ENCODE data around the gene ARSB. TPM values are rescaled to one million over a fixed set of nuclear protein-coding genes. Genes with fewer than 3 reads are reported as not detected.

The ARSB gene
- total and polyA plus RNA-seq, 2 experiments from 2014 or later: 16.0 to 25.5 TPM

DNA sequence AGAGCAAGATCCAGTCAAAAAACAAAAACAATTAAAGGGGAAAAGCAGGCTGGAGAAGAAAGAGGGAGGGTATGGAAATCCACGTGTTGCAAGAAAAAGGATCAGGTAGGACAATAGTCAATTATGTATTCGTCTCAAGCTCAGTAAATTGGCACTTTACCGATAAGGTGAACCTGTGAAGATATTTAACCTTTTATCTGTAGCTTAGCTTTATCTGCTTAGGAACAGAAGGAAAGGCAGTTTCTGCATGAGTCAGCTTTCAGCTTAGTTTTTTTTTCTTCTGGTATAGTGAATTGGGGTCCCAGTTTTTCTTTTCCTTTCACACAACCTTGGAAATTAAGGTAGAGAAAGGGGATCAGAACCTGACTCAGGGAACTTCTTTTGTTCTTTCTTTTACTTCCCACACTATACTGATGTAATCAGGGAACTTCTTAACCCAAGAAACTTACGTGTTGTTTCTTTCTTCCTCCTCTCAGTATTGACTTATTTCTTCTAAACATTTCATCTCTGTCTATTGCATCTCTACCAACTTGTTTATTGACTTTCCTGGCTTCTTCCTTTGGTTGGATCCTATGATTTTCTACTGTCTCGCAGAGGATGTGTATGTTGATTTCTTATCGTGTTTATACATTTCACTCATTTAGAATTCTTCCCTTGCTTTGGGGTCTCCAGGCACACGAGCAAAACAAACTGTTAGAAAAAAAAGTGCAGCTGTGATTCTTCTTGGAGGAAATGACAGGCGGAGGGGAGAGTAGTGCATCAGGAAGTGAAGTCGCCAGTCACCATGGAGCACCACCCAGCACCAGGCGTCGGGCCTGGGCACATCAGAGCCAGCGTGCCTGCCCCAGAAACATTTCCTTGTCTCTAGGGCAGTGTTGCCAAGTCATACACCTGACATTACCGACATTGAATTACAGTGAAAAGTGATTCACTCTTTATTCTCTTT is 213.6 kb downstream of the ARSB start:
- H3K4me3 ChIP-seq: no peak overlapping the region
- H3K27ac ChIP-seq: no peak overlapping the region
- TF ChIP-seq, protein P1, sequence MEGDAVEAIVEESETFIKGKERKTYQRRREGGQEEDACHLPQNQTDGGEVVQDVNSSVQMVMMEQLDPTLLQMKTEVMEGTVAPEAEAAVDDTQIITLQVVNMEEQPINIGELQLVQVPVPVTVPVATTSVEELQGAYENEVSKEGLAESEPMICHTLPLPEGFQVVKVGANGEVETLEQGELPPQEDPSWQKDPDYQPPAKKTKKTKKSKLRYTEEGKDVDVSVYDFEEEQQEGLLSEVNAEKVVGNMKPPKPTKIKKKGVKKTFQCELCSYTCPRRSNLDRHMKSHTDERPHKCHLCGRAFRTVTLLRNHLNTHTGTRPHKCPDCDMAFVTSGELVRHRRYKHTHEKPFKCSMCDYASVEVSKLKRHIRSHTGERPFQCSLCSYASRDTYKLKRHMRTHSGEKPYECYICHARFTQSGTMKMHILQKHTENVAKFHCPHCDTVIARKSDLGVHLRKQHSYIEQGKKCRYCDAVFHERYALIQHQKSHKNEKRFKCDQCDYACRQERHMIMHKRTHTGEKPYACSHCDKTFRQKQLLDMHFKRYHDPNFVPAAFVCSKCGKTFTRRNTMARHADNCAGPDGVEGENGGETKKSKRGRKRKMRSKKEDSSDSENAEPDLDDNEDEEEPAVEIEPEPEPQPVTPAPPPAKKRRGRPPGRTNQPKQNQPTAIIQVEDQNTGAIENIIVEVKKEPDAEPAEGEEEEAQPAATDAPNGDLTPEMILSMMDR (IDR thresholded peaks at IDR 0.05; ENCODE audit: low read depth, low read length): no peak
- H3K27me3 ChIP-seq: no peaks in the 10 kb centered on the region
- no peaks in the 10 kb centered on the region for H3K4me1 ChIP-seq (ENCODE audit: low read depth)
- no peaks in the 10 kb centered on the region for H3K36me3 ChIP-seq
- DNase-seq (ENCODE audit: low read depth in 1 of 2, low spot score in 1 of 2): no peak
- H3K9me3 ChIP-seq (ENCODE audit: low read depth): no peaks in the 10 kb centered on the region

GRCh38 chr5:78768781-78769380 is 216.2 kb downstream of the ARSB start:
- H3K9me3 ChIP-seq (ENCODE audit: low read depth): no peaks in the 10 kb centered on the region
- DNase-seq (ENCODE audit: low read depth in 1 of 2, low spot score in 1 of 2): peak in 1 of 2 donors; percentile 37
- TF ChIP-seq, protein P1 (IDR thresholded peaks at IDR 0.05; ENCODE audit: low read depth, low read length): no peak
- no peaks in the 10 kb centered on the region for H3K36me3 ChIP-seq
- H3K27me3 ChIP-seq: no peaks in the 10 kb centered on the region
- H3K27ac ChIP-seq: no peak overlapping the region
- H3K4me1 ChIP-seq (ENCODE audit: low read depth): no peaks in the 10 kb centered on the region
- no peak overlapping the region for H3K4me3 ChIP-seq

DNA sequence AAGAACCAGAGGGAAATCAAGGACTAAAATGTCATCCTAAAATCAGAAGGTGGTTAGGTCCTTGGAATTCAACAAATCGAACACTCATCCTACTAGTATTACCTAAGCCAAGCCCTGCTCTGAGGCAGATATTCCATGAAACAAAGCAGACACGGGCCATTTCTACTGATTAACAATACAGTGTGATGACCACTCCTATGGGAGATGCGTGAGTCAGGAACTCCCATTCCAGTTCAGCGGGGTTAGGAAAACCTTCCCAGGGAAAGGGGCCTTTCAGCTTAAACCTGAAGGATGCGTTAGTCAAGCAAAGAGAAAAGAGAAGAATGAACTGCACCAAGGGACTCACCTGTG is 218.7 kb downstream of the ARSB start:
- Histone ChIP-seq H3K27ac (no peak overlapping the region), H3K9me3 (ENCODE audit: low read depth) (no peaks in the 10 kb centered on the region), H3K4me1 (ENCODE audit: low read depth) (no peaks in the 10 kb centered on the region), H3K27me3 (no peaks in the 10 kb centered on the region), H3K4me3 (no peak overlapping the region), H3K36me3 (no peaks in the 10 kb centered on the region)
- DNase-seq (ENCODE audit: low read depth in 1 of 2, low spot score in 1 of 2): no peak
- TF ChIP-seq, protein P1 (IDR thresholded peaks at IDR 0.05; ENCODE audit: low read depth, low read length): no peak

GRCh38 chr5:78765756-78766411 is 219.2 kb downstream of the ARSB start:
- Histone ChIP-seq H3K4me1 (ENCODE audit: low read depth) (no peaks in the 10 kb centered on the region), H3K9me3 (ENCODE audit: low read depth) (no peaks in the 10 kb centered on the region), H3K36me3 (no peaks in the 10 kb centered on the region), H3K27me3 (no peaks in the 10 kb centered on the region), H3K4me3 (no peak overlapping the region), H3K27ac (no peak overlapping the region)
- TF ChIP-seq, protein P1 (IDR thresholded peaks at IDR 0.05; ENCODE audit: low read depth, low read length): no peak
- no peak for DNase-seq (ENCODE audit: low read depth in 1 of 2, low spot score in 1 of 2)

DNA sequence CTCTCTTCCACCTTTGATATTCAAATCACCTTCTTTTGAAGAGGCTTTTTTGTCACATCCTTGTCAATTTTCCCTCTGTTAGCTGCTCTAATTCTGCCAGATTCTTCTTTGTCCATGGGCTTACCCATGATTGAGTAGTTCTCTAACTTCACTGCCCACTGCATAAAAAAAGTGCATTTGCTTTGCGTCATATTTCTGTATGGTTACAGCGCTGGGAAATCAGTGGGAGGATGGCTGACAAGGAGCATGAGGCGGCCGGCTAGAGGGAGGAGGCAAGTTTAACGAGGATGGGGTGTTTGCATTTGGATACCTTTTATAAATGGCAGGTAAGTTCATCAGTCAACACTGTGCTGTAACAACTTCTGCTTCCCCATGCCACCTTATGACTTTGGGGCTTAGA is 220.0 kb downstream of the ARSB start:
- H3K4me3 ChIP-seq: no peak overlapping the region
- H3K9me3 ChIP-seq (ENCODE audit: low read depth): no peaks in the 10 kb centered on the region
- no peaks in the 10 kb centered on the region for H3K27me3 ChIP-seq
- TF ChIP-seq, protein P1 (IDR thresholded peaks at IDR 0.05; ENCODE audit: low read depth, low read length): no peak
- H3K4me1 ChIP-seq (ENCODE audit: low read depth): no peaks in the 10 kb centered on the region
- H3K27ac ChIP-seq: no peak overlapping the region
- no peak for DNase-seq (ENCODE audit: low read depth in 1 of 2, low spot score in 1 of 2)
- no peaks in the 10 kb centered on the region for H3K36me3 ChIP-seq
